ENCODE results near the gene ARHGEF11.

Gene ARHGEF11

DNA sequence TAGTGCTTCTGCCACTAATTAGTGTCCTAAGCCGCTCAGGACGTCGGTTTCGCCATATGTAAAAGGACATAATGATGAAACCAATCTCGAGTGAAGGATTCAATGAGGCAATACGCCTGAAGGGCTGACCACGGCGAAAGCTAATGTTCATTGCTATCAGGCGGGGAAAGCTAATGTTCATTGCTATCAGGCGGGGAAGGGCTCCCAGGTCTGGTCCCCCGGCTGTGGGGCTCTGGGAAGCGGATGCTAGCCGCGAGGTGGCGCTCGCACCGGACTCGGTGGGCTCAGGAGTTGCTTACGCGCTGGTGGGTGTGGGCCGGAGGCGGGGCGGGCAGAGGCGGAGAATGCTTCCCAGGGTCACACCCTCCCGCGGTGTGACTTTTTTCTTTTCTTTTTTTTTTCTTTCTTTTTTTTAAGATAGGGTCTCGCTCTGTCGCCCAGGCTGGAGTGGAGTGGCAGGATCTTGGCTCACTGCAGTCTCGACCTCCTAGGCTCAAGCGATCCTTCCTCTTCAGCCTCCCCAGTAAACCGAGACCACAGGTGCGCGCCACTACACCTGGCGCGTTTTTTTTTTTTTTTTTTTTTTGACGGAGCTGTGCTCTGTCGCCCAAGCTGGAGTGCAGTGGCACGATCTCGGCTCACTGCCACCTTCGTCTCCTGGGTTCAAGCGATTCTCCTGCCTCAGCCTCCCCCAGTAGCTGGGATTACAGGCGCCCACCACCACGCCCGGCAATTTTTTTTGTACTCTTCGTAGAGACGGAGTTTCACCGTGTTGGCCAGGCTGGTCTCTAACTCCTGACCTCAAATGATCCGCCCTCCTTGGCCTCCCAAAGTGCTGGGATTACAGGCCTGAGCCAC lies 153.1 kb downstream of the ARHGEF11 start:
- DNase-seq: no peak

DNA sequence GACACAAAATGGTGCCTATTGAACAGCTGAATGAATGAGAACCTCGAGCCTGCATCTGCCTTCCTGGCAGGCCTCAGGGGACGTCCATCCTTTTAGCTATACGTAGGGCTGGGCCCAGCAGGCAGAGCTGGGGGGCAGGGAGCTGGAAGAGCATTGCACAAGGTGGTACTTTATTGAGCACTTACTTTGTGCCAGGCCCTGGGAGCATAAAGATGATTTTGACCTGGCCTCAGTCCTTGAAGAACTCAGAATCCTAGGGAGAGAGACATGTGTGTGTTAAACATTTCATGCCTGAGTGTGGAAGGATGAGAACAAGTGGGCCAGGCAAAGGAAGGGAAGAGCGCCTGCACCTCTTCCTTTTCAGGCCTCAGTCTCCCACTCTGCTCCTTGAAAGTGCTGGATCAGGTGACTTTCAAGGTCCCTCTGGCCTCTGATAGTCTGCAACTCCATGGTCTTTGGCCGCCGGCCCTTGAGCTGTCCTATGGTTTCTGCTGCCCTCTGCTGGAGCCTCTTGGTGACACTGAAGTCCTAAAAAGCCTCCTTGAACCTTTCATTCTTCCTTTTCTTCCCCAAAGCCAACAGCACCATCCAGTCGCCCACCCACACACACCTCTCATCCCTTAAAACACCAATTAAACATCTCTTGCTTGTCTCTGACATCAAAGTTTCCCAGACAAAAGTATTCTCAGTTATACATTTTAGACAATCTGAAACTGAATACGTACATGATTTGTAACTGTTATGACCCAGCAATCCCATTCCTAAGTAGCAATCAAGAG lies 155.6 kb downstream of the ARHGEF11 start:
- no peak for DNase-seq

DNA sequence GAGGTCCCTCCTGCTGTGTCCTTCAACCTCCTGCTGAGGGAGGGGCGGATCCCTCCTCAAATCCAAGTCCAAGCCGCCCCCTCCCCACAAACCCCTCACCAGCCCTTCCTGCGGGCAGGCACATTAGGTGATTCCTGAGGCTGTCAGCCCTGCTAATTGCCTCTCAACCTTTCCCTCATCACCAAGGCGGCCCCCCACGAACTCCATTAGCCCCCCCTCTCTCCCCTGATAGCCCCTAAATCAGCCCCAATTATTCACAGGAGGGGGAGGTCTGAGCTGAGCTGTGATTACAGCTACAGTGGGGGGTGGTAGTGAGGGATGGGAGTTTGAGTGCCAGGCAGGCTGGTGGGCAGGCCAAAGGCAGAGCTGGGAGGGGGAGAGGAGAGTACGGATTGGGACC lies 157.8 kb downstream of the ARHGEF11 start:
- no peak for DNase-seq

DNA sequence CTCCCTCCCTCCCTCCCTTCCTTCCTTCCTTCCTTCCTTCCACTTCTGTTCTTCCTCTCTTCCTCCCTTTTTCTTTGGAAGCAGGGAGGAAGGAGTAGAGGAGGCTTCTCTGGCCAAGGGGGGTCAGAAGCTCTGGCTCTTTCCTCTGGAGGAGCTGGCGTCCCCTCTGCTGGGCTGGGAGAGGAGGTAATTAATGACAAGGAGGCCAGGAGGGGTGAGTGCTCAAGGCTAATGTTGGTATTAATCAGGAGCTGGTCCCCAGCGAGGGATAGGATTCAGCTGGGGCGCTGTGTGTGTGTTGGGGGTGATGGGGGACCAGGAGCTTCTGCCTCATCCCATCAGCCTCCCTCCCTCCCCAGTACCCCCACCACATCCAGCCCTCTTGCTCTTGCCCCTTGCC lies 158.2 kb downstream of the ARHGEF11 start:
- DNase-seq: no peak

DNA sequence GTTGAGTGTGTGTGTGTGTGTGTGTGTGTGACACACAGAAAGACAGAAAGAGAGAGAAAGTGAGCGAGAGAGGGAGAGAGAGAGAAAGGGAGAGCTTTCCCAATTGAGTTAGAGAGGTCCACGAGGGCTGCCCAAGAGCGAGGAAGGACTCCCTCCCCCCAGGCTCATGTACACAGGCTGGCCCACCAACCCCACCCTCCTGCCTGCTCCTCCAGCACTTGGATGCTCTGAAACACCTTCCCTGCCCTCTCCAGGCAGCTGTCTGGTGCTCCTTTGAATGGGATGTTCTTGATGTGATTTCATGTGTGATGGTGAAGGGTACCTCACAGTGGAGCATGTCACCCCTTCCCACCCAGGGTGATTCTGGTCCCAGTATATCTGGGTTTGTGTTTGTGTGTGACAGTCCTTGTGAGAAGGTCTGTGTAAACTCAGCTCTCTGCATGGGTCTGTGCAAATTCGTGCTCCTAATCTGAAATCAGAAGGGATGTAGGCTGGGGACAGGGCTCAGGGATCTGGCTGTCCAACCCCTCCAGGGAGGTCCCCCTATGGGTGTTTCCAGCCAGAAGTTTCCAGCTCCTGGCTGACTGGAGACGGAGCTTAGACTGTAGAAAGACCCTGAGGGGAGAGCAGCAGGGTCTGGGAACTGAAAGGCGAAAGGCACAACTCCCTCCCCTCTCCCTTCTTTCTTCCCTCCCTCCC lies 158.8 kb downstream of the ARHGEF11 start:
- no peak for DNase-seq

DNA sequence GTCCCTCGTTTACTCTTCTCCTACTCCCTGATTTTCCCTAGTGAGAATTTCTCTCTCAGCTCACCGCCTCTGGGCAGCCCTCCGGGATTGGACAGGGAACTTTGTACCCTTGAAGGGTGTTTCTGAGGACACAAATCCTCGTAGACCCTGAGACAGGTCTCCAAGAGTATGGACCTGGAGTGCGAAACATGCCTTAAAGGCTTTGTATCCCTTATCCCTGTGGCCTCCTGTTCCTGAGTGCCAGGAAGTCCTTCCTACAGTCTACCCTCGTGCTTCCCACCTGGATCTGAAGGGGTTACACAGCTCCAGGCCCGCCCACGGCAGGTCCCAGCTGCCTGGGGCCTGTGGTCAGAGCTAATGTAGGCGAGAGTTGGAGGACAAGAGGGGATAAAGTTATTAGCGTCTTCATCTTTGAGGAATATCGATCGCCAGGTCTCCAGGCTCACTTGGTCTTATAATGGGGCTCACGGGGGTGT lies 159.6 kb downstream of the ARHGEF11 start:
- no peak for DNase-seq

DNA sequence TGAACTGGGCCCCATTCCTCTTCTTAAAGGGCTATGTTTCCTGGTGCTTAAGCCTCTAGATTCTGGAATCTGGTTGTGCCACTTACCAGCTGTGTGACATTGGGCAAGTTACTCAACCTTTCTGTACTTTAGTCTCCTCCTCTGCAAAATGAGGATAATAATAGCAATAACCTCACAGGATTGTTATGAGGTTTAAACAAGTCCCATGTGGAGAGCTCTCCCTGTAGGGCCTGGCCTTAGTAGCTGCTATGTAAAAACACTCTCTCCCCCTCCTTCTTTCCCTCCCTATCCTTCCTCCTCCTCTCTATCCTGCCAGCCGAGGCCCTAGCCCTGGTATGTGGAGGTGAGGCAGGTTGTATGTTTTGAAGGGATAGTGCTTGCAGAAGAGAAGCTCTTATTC lies 160.2 kb downstream of the ARHGEF11 start:
- no peak for DNase-seq

Measured in SIG-M5 (cell line).